ENCODE data around the gene PSTPIP2.

DNA sequence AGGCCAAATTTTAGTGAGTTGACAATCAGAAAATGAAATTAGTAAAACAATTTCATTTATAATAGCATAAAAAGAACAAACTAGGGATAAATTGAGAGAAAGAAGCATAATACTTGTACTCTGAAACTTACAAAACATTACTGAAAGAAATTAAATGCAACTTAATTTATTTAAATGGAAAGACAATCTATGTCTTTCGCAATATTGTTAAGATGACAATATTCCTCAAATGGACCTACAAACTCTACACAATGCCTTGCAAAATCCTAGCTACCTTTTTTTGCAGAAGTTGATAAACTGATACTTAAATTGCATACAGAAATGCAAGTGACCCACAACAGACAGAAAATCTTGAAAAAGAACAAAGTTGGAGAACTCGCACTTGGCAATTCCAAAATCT is 114.0 kb downstream of the PSTPIP2 start:
- TF ChIP-seq, protein P1, sequence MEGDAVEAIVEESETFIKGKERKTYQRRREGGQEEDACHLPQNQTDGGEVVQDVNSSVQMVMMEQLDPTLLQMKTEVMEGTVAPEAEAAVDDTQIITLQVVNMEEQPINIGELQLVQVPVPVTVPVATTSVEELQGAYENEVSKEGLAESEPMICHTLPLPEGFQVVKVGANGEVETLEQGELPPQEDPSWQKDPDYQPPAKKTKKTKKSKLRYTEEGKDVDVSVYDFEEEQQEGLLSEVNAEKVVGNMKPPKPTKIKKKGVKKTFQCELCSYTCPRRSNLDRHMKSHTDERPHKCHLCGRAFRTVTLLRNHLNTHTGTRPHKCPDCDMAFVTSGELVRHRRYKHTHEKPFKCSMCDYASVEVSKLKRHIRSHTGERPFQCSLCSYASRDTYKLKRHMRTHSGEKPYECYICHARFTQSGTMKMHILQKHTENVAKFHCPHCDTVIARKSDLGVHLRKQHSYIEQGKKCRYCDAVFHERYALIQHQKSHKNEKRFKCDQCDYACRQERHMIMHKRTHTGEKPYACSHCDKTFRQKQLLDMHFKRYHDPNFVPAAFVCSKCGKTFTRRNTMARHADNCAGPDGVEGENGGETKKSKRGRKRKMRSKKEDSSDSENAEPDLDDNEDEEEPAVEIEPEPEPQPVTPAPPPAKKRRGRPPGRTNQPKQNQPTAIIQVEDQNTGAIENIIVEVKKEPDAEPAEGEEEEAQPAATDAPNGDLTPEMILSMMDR (IDR thresholded peaks at IDR 0.05; ENCODE audit: poor library complexity, severe bottlenecking), result no peak
- TF ChIP-seq POLR2AphosphoS5 (IDR thresholded peaks at IDR 0.05) (no peak), RAD21 (conservative IDR thresholded peaks at IDR 0.05) (no peak), EP300 (conservative IDR thresholded peaks at IDR 0.05; ENCODE audit: poor library complexity, severe bottlenecking) (no peak), EZH2 (IDR thresholded peaks at IDR 0.05; ENCODE audit: borderline replicate concordance, insufficient read depth, low read length, poor library complexity, severe bottlenecking) (no peak)
